SK-N-SH treated with all-trans-retinoic acid at 6 μM for 48 hours (cell line): ENCODE measurements around the gene PTRH1.

ENCODE experiments used
- ATAC-seq: fragments of 200-7000 bp; cut with Tn5 transposase; 3 replicates; pipeline ENCODE4 v1.9.1; 2020; ENCODE audit warnings: mild to moderate bottlenecking, moderate library complexity
- ARNTL ChIP-seq: fragments of 450-650 bp; formaldehyde crosslinking; IDR thresholded peaks from 2 replicates; pipeline ENCODE4 v1.5.0; 2020; ENCODE audit warnings: low read depth, mild to moderate bottlenecking, moderate library complexity, borderline replicate concordance
- BACH2 ChIP-seq: fragments of 250-450 bp; sonication (Bioruptor Pico); IDR thresholded peaks from 2 replicates; pipeline ENCODE4 v1.9.0; 2021; ENCODE audit warnings: mild to moderate bottlenecking, borderline replicate concordance
- CSDC2 ChIP-seq: fragments of 250-450 bp; sonication (Bioruptor Pico); IDR thresholded peaks from 2 replicates; pipeline ENCODE4 v1.5.0; 2020; ENCODE audit warnings: mild to moderate bottlenecking, moderate library complexity
- CSRNP3 ChIP-seq: fragments of 250-450 bp; sonication (Bioruptor Pico); IDR thresholded peaks from 2 replicates; pipeline ENCODE4 v1.5.1; 2021; ENCODE audit warnings: mild to moderate bottlenecking, moderate library complexity
- ESRRG ChIP-seq: fragments of 250-450 bp; sonication (Bioruptor Pico); IDR thresholded peaks from 2 replicates; pipeline ENCODE4 v1.6.1; 2021; ENCODE audit warnings: mild to moderate bottlenecking
- OSR1 ChIP-seq: fragments of 250-450 bp; sonication (Bioruptor Pico); IDR thresholded peaks from 2 replicates; pipeline ENCODE4 v1.8.0; 2022; ENCODE audit warnings: moderate library complexity, mild to moderate bottlenecking, inconsistent platforms
- PATZ1 ChIP-seq: fragments of 250-450 bp; sonication (Bioruptor Pico); IDR thresholded peaks from 2 replicates; pipeline ENCODE4 v1.8.0; 2020; ENCODE audit warnings: mild to moderate bottlenecking, moderate library complexity, borderline replicate concordance
- POU6F1 ChIP-seq: fragments of 250-450 bp; sonication (Bioruptor Pico); IDR thresholded peaks from 2 replicates; pipeline ENCODE4 v1.8.0; 2021; ENCODE audit warnings: low read depth, mild to moderate bottlenecking, moderate library complexity, borderline replicate concordance
- RARB ChIP-seq: fragments of 250-450 bp; sonication (Bioruptor Pico); IDR thresholded peaks from 2 replicates; pipeline ENCODE4 v1.8.0; 2021; ENCODE audit warnings: mild to moderate bottlenecking, moderate library complexity
- SNAI2 ChIP-seq: fragments of 250-450 bp; sonication (Bioruptor Pico); IDR thresholded peaks from 2 replicates; pipeline ENCODE4 v1.5.0; 2020; ENCODE audit warnings: mild to moderate bottlenecking, moderate library complexity
- TCF4 ChIP-seq: fragments of 250-450 bp; sonication (Bioruptor Pico); IDR thresholded peaks from 2 replicates; pipeline ENCODE4 v1.8.0; 2021; ENCODE audit warnings: mild to moderate bottlenecking, moderate library complexity, borderline replicate concordance
- TOX ChIP-seq: fragments of 250-450 bp; sonication (Bioruptor Pico); IDR thresholded peaks from 2 replicates; pipeline ENCODE4 v1.8.0; 2021; ENCODE audit warnings: mild to moderate bottlenecking, moderate library complexity, borderline replicate concordance
- TSHZ2 ChIP-seq: fragments of 250-450 bp; sonication (Bioruptor Pico); IDR thresholded peaks from 2 replicates; pipeline ENCODE4 v1.5.0; 2020; ENCODE audit warnings: mild to moderate bottlenecking, moderate library complexity
- ZC3H10 ChIP-seq: fragments of 250-450 bp; sonication (Bioruptor Pico); IDR thresholded peaks from 2 replicates; pipeline ENCODE4 v1.5.1; 2021; ENCODE audit warnings: mild to moderate bottlenecking, moderate library complexity
- ZFP3 ChIP-seq: fragments of 250-450 bp; sonication (Bioruptor Pico); IDR thresholded peaks from 2 replicates; pipeline ENCODE4 v1.5.0; 2020; ENCODE audit warnings: mild to moderate bottlenecking, moderate library complexity
- ZFP30 ChIP-seq: fragments of 450-650 bp; formaldehyde crosslinking; IDR thresholded peaks from 2 replicates; pipeline ENCODE4 v1.5.0; 2022; ENCODE audit warnings: mild to moderate bottlenecking, moderate library complexity
- ZNF565 ChIP-seq: fragments of 450-650 bp; formaldehyde crosslinking; conservative IDR thresholded peaks from 2 replicates; pipeline ENCODE4 v1.5.0; 2020; ENCODE audit warnings: low read depth, mild to moderate bottlenecking, moderate library complexity
- ZNF70 ChIP-seq: fragments of 450-650 bp; formaldehyde crosslinking; IDR thresholded peaks from 2 replicates; pipeline ENCODE4 v1.5.0; 2020; ENCODE audit warnings: mild to moderate bottlenecking, moderate library complexity
- ZNF8 ChIP-seq: fragments of 450-650 bp; formaldehyde crosslinking; IDR thresholded peaks from 2 replicates; pipeline ENCODE4 v1.5.0; 2020; ENCODE audit warnings: mild to moderate bottlenecking, moderate library complexity

The PTRH1 gene

GRCh38 chr9:127690735-127691134 lies 24.7 kb downstream of the PTRH1 start:
- no peak for TF ChIP-seq SNAI2 (CRISPR knock-in tag)
- no peak for TF ChIP-seq TOX
- no peak for TF ChIP-seq OSR1 (CRISPR knock-in tag)
- TF ChIP-seq TCF4 (CRISPR knock-in tag) = no peak
- TF ChIP-seq RARB (CRISPR knock-in tag) = no peak
- TF ChIP-seq ESRRG (CRISPR knock-in tag) = no peak
- no peak for TF ChIP-seq ZFP3 (CRISPR knock-in tag)
- TF ChIP-seq ZC3H10 (CRISPR knock-in tag) = no peak
- TF ChIP-seq ZNF565 (CRISPR knock-in tag) = no peak
- no peak for TF ChIP-seq CSRNP3 (CRISPR knock-in tag)
- no peak for TF ChIP-seq ARNTL (CRISPR knock-in tag)
- no peak for TF ChIP-seq POU6F1 (CRISPR knock-in tag)
- ATAC-seq = no peak

- ATAC-seq = no peak
- TF ChIP-seq ZC3H10 (CRISPR knock-in tag) (no peak), TSHZ2 (CRISPR knock-in tag) (no peak), ZFP30 (CRISPR knock-in tag) (no peak), CSDC2 (CRISPR knock-in tag) (no peak), RARB (CRISPR knock-in tag) (no peak), TOX (no peak), ZNF565 (CRISPR knock-in tag) (no peak), ARNTL (CRISPR knock-in tag) (no peak), CSRNP3 (CRISPR knock-in tag) (no peak), PATZ1 (CRISPR knock-in tag) (no peak), BACH2 (no peak), ZNF8 (no peak), ZFP3 (CRISPR knock-in tag) (no peak), ZNF70 (CRISPR knock-in tag) (no peak)
Measured at GRCh38 chr9:127689329-127690000, 26.0 kb downstream of the PTRH1 start.
